ENCODE results near the gene SLC15A3.

- no peak for TF ChIP-seq CTCF (IDR thresholded peaks at IDR 0.05)
- no peak for TF ChIP-seq POLR2A (IDR thresholded peaks at IDR 0.05)
These were observed 26.8 kb downstream of the SLC15A3 start for GRCh38 chr11:60924906-60925853.

Measured in esophagus squamous epithelium (tissue), 4 donors.